Measurements from ENCODE around the gene LARP6.
"Not testable (repeated sequence)": the region's sequence is repeated elsewhere in the genome, so short reads cannot be mapped to it uniquely, and the experiment has no call there.

The LARP6 gene

DNA sequence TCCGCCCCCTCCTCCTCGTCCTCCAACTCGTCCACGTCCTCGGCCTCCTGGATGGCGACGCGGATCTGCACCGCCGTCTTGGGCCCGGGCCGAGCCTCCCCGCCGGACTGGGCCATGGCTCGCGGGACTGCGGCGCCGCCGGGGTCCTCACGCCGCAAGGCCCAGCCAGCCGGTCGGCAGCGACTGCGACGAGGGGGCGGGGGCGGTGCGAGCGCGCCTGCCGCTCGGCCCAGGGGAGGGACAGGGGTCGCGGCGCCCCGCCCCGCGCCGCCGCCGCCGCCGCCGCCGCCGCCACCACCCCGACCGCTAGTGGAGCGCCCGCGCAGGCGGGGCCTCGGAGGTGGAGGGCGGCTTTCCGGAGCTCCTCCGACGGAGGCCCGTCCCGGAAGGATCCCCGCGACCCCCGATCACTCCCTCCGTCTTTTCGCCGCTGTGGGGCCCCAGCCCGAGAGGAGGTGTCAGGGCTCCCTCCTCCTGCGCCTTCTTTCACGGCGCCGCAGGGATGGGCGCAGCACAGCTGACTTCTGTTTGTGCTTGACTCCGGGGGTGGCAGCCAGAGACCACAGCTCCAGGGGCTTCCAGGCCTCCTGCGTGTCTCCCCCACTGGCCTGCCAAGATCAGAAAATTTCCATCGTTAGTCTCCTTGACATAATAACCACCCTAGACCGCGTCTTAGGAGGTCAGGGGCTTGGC is at the start of gene LARP6:
LARP6 (minus strand) TSS at position 185 of the 693 bp plus-strand sequence; CDS start at position 116, 69 bp downstream.
- peak in 1 of 2 donors; percentile 6 for DNase-seq (ENCODE audit: low read depth in 2 of 2)

DNA sequence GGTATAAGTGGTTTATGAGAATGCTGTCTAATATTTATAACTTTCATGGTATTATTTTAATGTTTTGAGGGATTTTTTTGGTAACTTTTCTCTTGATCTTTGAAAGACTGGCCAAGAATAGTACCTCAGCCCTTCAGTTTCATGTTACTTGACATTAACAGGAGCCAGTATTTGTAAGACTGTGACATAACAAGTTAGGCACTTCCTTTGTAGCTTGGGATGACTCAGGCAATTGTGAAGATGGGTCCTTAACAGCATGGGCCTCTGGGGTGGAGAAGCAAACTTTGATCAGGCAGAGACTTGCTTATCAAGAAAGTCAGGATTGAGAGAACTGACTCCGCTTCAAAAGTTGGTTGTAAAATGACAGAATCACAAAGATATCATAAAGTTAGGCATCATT is 48.1 kb upstream of the LARP6 start:
- no peak for DNase-seq (ENCODE audit: low read depth in 2 of 2)

DNA sequence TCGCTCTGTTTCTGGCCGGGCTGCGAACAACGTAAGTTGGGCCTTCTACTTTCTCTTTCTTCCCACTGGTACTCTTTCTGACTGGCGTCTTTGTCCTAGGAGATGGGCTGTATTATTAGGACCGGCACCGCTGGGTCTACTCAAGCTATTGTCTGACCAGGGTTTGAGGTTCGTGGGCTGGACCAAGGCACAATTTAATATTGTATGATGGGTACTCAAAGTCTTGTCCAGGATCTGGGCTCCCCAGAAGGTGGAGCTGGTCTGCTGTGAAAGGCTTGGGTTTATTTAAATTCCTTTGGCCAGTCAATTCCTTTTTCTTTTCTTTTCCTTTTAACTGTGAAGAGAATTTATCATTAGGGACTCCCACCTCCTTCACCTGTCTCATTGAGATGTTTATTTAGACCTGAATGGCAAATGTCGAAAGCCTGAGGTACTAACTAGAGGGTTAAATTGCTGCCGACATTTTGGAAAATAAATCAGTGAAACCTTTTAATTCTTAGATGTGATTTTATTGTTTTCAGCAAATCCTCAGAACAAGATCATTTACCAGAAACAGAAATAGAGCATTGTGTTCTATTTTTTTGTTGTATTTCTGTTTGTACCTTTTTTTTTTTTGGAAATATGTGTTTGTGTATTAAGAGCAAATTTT is 39.1 kb upstream of the LARP6 start:
- DNase-seq (ENCODE audit: low read depth in 2 of 2), result no peak

DNA sequence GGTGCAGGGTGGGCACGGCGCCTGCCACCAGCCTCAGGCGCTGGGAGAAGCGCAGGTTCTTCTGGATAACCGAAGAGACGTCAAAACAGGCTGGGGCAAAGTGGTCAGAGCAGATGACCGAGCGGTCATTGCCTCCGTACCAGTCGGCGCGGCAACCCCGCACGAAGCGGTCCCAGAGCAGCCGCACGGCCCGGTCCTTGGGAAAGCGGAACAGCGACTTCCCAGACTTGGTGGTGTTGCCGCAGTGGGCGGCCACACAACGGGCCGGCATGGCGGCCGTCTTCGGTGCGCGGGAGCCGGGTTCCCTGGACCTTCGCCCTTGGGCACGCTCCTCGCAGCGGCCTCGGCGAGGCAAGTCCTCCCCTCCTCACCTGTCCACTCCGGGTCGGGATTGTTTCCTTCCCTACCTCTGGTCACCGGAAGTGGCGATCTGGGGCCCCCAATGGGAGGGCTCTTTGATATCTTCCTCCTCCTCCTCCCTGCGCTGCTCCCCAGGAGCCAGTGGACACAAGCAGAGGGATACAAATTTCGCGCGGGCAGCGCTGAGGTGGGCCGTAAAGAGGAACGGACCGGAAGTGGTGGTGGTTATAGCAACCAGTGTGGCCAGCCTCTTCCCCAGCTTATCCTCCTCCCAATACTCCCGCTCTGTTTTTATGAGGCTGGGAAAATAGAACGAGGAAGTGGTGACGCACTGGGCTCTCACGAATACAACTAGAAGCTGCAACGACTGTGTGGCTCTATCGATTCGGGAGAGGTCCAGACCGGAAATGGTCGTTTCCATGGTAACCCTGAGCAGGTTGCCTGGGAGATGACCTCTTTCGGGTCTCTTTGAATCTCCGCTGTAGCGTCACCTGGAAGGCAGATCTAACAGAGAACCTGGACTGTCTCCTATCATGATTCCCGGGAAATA is 38.3 kb upstream of the LARP6 start, which contains the start of the genes LRRC49 and THAP10:
LRRC49 (plus strand) TSS at position 825 of the 910 bp plus-strand sequence; CDS start at position 894, 69 bp downstream.
THAP10 (minus strand) TSS at position 432 of the 910 bp plus-strand sequence; CDS start at position 271, 161 bp downstream.
- peak in 1 of 2 donors; percentile 0 for DNase-seq (ENCODE audit: low read depth in 2 of 2)

DNA sequence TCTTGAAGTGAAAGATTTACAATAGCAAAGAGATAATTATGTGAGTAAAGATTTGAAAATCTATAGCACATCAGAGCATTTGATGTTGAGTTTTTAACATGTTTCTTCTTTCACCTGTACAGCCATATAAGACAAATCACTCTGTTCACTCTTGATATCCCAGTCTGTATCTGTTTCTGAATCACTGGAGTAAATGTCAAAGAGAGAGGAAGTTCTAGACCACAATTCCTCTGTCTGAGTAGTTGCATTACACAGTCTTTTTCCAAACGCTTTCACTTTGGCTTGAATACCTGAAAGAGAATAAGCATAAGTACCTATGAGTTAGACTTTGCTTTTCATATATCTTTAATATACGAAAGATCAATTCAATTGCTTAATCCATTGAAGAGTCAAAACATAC is 28.4 kb upstream of the LARP6 start:
- no peak for DNase-seq (ENCODE audit: low read depth in 2 of 2)

DNA sequence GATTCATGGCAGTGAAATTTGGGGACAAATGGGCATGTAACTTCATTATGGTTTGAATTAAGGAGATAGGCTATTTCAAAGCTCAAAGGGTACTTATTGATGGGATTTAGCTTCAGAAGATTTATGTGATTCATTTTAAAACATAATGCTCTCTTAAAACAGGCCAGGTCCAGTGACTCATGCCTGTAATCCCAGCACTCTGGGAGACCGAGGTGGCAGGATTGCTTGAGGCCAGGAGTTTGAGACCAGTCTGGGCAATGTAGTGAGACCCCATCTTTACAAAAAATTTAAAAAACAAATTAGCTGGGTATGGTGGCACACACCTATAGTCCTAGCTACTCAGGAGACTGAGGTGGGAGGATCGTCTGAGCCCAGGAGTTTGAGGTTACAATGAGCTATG is 26.8 kb upstream of the LARP6 start:
- DNase-seq (ENCODE audit: low read depth in 2 of 2), result no peak

DNA sequence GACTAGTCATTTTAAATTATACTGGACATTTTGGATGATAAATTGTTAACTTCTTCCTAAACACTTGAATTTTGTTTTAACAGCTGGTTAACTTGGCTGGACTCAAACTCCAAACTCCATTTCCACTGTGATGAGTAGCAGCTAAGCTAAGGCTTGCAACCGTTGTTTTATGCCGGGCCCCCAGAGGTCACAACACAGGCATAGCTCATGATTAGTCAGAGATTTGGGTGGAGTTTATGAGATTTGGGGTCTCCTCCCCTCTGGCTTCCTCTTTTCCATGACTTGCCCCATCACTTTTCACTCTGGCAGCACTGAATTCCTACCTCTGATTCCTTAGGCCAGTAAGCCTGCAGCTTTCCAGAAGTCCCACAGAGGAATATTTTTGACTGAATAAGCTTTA is 25.4 kb upstream of the LARP6 start:
- DNase-seq (ENCODE audit: low read depth in 2 of 2), result no peak

DNA sequence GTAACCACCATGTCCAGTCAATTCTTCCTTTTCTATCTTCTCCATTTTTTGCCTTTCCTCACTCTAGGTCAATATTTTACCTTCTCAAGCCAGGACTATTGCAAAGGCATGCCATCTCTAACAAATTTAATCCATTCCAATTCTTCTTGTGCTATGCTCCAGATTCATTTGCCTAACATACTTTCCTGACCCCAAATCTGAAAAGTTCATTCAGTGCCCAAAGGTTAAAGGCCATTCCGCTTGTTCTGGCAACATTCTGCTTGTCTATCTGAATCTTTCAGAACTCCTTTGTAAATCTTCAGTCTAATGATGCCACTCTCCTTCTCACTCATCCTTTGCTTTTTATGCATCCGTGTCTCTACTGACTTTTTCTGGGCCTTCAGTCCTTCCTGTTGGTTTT is 22.7 kb upstream of the LARP6 start:
- DNase-seq (ENCODE audit: low read depth in 2 of 2), result no peak

DNA sequence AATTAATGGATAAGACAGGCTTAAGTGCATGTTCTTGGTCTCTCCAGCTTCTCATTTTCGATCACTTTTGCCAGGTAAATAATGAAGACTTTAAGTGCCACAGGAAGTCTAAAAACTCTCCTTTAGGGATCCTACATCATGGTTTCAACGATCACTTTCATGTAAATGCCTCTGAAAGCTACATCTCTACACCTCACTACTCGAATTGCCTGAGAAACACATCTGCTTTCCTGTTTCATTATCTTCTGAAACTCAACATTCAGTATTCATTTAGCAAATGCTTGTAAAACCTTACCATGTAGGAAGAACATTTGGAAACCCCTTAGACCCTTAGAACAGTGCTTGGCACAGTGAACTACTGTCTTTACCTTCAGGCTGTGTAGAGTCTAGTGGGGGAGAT is 22.1 kb upstream of the LARP6 start:
- DNase-seq (ENCODE audit: low read depth in 2 of 2), result no peak

DNA sequence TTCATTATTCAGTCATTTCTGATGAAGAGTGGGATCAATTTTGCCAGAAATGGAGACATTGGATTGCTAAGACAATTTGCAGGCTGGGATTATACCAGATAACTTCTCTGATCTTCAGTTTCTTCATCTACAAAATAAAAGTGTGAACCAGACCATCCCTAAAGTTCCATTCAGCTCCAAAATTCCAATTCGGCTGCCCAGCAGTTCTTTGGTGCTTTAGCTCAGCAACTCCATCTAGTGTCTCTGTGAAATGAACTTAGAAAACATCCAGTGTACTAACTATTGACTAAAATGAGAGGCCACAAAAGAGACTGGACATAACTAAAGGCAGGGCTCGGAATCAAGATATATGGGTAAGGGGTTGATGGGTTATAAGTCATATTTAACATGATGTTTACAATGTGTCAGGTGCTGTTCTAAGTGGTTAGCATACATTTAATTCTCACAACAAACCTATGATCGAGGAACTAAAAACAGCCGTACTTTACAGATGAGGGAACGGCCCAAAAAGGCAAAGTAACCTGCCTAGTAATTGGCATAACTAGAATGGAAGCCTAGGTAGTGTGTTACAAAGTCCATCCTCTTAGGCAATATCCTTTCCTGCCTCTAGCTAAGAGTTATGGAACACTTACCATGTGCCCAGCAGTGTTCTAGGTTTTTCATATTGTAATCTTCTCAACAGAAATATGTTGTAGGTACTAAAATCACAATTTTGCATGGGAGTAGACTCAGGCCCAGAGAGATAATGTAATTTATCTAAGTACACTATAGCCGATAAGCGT is 21.2 kb upstream of the LARP6 start:
- DNase-seq (ENCODE audit: low read depth in 2 of 2), result no peak

DNA sequence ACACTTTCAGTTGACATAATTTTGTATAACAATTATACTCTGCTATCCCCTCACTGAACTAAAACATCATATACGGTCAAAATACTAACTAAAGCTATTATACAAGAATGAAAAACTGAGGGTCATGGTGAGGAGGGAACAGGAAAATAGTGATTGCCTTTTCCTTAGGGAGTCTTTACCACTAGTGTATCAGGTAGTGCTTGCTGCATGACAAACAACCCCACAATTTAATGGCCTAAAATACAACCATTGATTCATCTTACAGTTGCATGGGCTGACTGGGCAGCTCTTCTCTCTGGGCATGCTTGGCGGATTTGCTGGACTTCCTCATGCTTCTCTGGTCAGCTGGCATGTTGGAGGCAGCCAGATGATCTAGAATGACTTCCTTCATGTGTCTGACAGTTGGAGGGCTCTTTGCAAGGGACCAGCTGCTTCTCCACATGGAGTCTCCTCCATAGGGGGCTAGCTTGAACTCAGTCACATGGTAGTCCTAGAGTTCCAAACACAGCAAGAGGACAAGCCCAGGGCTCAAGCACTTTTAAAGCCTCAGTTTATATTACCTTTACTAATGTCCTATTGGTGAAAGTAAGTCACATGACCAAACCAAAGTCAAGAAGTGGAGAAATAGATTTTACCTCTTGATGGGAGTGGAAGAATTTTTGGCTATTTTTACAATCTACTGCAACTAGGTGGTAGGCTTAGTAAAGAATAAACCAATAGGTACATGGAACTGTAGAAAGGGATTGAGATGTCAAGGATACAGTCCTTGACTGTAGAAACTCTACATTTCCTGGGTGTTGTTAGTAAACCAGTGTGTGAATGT is 19.5 kb upstream of the LARP6 start:
- no peak for DNase-seq (ENCODE audit: low read depth in 2 of 2)

DNA sequence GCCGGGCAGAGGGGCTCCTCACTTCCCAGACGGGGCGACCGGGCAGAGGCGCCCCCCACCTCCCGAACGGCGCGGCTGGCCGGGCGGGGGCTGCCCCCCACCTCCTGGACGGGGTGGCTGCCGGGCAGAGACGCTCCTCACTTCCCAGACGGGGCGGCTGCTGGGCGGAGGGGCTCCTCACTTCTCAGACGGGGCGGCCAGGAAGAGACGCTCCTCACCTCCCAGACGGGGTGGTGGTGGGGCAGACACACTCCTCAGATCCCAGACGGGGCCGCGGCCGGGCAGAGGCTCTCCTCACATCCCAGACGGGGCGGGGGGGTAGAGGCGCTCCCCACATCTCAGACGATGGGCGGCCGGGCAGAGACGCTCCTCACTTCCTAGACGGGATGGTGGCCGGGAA is 17.5 kb upstream of the LARP6 start:
- DNase-seq (ENCODE audit: low read depth in 2 of 2), result not testable (repeated sequence)

DNA sequence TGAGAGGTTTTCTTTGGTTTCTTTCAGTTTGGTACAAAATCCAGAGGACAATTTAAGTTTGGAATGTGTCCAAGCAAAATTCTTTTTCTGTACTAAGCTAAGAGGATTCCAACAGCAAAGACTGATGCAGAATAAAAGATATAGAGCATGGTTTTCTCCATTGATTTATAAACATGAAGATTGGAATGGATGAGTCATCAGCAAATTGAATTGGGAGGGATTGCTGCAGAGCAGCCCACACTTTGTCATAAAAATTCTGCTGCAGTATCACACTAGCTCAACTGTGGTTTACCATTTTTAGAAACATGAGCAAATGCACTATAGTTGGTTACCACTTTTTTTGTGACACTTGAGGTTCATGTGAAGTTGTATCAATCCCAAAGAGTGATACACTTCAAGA is 16.1 kb upstream of the LARP6 start:
- no peak for DNase-seq (ENCODE audit: low read depth in 2 of 2)

DNA sequence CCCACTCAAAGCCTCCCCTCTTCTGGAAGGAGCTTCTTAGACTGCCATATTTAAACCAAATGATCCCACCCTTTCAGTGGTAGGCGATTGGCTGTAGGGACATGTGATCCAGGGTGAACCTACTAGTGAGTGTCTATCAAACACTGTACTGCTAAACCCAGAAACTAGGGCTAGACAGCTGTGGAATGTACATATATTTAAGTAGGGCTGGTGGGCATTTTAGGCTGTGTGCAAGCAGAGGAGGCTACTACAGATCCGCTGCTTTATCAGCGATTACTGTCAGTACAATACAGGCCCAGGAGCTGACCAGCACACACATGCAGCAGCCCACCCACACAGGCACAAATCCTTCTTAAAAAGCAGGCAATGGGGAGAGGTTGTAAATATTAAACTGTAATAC is 15.4 kb upstream of the LARP6 start:
- no peak for DNase-seq (ENCODE audit: low read depth in 2 of 2)

DNA sequence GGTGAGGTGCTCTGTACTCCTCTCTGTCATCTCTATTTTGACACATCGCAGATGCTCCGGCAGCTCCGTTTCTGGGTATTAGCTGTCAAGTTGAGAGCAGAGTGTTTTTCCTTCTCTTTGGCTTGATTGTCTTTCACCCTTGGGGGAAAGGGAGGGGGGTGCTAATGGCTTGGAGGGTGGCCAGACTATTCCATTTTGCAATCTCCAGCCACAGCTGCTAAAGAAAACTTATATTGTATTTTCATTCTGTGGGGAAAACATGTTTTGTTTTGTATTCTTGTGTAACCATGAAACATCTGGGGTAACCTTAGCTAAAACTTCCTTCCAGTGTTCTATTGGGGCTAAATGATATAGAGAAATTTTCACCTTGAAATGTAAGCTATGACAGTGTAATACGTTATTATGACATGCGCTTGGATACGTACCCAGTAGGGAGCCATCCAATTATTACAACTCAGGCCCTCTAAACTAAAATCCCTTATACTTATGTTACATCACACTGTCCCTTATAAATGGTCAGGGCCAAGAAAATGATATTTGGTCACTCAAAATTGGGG is 14.0 kb upstream of the LARP6 start:
- DNase-seq (ENCODE audit: low read depth in 2 of 2), result no peak

DNA sequence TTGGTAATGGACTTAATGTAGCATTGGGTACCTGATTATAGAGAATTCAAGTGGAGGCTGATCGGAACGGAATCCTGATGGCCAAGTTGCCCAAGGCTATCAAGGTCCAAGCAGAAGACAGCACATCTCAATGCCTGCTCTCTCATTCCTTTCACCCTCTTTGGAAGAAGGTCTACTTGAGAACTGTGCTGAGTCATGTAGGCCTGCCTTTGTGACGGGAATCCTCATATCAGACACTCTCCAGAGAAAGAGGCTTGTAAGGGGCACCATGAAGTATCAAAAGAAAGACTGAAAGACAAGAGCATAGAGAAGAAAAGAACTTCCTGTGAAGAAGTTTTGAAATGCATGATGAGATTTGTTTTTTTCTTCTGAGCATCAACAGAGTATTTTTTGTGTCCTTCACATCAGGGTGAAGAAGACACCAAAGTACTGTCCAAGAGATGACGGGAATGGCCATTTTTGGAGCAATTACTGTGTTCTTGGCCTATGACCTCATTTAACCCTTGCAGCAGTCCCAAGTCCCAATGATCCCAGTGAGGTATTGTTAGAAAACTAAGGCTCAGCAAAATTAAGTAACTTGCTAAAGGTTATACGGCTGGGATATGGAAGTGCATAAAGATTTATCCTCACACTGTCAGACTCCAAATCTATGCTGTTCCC is 13.2 kb upstream of the LARP6 start:
- DNase-seq (ENCODE audit: low read depth in 2 of 2), result no peak

DNA sequence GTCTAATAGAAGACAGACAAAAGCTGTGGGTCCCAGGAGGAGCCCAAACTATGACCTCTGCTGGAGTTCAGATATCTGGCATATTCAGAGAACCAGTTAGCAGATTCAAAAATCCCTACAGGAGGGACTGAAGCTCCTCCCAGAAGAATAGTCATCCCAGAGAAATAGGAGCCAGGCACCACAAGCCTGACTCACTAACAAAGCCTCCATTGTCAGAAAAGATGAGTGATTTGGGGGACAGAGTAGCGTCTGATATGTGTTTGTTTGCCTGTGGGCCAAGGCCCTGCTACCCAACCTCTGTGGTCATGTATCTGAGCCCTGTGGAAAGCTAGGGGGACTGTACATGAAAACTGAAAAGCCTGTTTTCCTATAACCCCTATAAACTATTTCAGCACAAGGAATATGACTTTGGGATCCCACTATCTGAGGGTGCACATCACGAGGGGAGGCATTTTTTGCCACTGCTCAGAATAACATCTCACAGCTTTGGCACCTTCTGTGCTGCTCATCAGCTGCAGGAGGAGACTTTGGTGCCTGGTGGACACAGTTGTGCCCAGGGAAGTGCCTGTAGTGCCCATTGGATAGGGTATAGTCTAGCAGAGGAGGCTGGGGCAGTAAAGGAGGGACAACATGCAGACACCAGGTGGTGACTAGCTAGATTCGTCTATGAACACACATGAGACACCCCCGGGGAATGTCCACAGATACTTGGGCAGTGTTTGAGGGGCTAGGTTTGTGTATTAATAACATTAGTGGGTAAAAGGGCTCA is 9.7 kb upstream of the LARP6 start:
- no peak for DNase-seq (ENCODE audit: low read depth in 2 of 2)

DNA sequence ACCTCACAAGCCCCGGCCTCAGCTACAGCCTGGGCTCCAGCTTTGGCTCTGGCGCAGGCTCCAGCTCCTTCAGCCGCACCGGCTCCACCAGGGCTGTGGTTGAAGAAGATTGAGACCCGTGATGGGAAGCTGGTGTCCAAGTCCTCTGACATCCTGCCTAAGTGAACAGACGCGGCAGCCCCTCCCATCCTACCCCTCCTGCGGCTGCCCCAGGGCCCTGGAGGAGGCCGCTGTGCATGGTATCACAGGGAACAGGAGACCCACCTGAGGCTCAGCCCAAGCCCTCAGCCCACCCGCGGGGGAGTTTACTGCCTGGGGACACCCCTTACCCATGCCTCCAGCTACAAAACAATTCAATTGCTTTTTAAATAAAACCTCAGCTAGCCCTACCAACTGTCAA is 6.0 kb upstream of the LARP6 start:
- no peak for DNase-seq (ENCODE audit: low read depth in 2 of 2)

DNA sequence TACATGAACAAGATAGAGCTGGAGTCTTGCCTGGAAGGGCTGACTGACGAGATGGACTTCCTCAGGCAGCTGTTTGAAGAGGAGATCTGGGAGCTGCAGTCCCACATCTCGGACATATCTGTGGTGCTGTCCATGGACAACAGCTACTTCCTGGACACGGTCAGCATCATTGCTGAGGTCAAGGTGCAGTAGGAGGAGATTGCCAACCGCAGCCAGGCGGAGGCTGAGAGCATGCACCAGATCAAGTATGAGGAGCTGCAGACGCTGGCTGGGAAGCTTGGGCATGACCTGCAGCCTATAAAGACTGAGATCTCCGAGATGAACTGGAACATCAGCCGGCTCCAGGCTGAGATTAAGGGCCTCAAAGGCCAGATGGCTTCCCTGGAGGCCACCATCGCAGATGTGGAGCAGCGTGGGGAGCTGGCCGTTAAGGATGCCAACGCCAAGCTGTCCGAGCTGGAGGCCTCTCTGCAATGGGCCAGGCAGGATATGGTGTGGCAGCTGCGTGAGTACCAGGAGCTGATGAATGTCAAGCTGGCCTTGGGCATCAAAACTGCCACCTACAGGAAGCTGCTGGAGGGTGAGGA is 5.5 kb upstream of the LARP6 start:
- DNase-seq (ENCODE audit: low read depth in 2 of 2), result no peak

All from stimulated activated CD4-positive, alpha-beta T cell treated with anti-CD3 and anti-CD28 coated beads, Interleukin-1b, Interleukin-23, amount 100 ng/mL, for 1 hour (primary cell).